GM23338 (cell line): ENCODE measurements around the gene UBE2K. TPM values are rescaled to one million over a fixed set of nuclear protein-coding genes. Genes with fewer than 3 reads are reported as not detected.

Experiments
- ATAC-seq: fragments of 200-7000 bp; cut with Tn5 transposase; 3 replicates; pipeline ENCODE4 v1.9.1; 2020
- DNase-seq: peaks from one replicate; pipeline ENCODE4 v3.0.0-alpha.2; 2015; ENCODE audit warnings: low spot score
- H2AFZ ChIP-seq: fragments of 200-600 bp; sonication (generic); 2 replicates; pipeline ENCODE4 v1.8.0; 2016; ENCODE audit warnings: antibody characterized with exemption, mild to moderate bottlenecking, moderate library complexity
- H3F3A ChIP-seq: fragments of 200-600 bp; sonication (generic); replicated peaks from 2 replicates; pipeline ENCODE4 v1.8.0; 2017; ENCODE audit warnings: antibody characterized with exemption, mixed run types, low read depth
- H3K27ac ChIP-seq: fragments of 200-600 bp; sonication (generic); 2 replicates; pipeline ENCODE4 v1.6.1; 2016; ENCODE audit warnings: low read depth
- H3K27me3 ChIP-seq: fragments of 200-600 bp; sonication (generic); 2 replicates; pipeline ENCODE4 v1.8.0; 2016; ENCODE audit warnings: mild to moderate bottlenecking, mixed run types, moderate library complexity; ENCODE audit not compliant: insufficient read depth
- H3K36me3 ChIP-seq: fragments of 200-600 bp; sonication (generic); 2 replicates; pipeline ENCODE4 v1.8.0; 2016; ENCODE audit warnings: mild to moderate bottlenecking; ENCODE audit not compliant: insufficient read depth
- H3K4me1 ChIP-seq: fragments of 200-600 bp; sonication (generic); 2 replicates; pipeline ENCODE4 v1.8.0; 2016; ENCODE audit warnings: mild to moderate bottlenecking, moderate library complexity; ENCODE audit not compliant: insufficient read depth
- H3K4me2 ChIP-seq: fragments of 200-600 bp; sonication (generic); 2 replicates; pipeline ENCODE4 v1.7.1; 2017; ENCODE audit warnings: mixed run types
- H3K4me3 ChIP-seq: fragments of 200-600 bp; sonication (generic); 2 replicates; pipeline ENCODE4 v1.6.1; 2016; ENCODE audit warnings: mixed run types
- H3K79me2 ChIP-seq: fragments of 200-600 bp; sonication (generic); replicated peaks from 2 replicates; pipeline ENCODE4 v1.8.0; 2017; ENCODE audit warnings: mild to moderate bottlenecking; ENCODE audit not compliant: insufficient read depth
- H3K9me2 ChIP-seq: fragments of 200-600 bp; sonication (generic); 2 replicates; pipeline ENCODE4 v1.8.0; 2017; ENCODE audit not compliant: insufficient read depth
- H4K20me1 ChIP-seq: fragments of 200-600 bp; sonication (generic); replicated peaks from 2 replicates; pipeline ENCODE4 v1.8.0; 2017; ENCODE audit warnings: mild to moderate bottlenecking; ENCODE audit not compliant: insufficient read depth
- H3K27ac Mint-ChIP-seq: 2 replicates; pipeline ENCODE4 v1.8.0; 2020; ENCODE audit warnings: inconsistent platforms, mild to moderate bottlenecking, moderate library complexity, mixed read lengths
- H3K27me3 Mint-ChIP-seq: 3 replicates; pipeline ENCODE4 v1.8.0; 2022; ENCODE audit warnings: low read depth, mild to moderate bottlenecking, moderate library complexity, mixed read lengths, inconsistent platforms; ENCODE audit not compliant: insufficient read depth, poor library complexity
- H3K36me3 Mint-ChIP-seq: 3 replicates; pipeline ENCODE4 v1.8.0; 2021; ENCODE audit warnings: low read depth, mild to moderate bottlenecking, inconsistent platforms, moderate library complexity, mixed read lengths
- H3K4me1 Mint-ChIP-seq: 3 replicates; pipeline ENCODE4 v1.8.0; 2020; ENCODE audit warnings: mild to moderate bottlenecking, inconsistent platforms, mixed read lengths
- H3K4me3 Mint-ChIP-seq: 3 replicates; pipeline ENCODE4 v1.8.0; 2021; ENCODE audit warnings: moderate library complexity, mild to moderate bottlenecking, inconsistent platforms, mixed read lengths
- H3K9me3 Mint-ChIP-seq: 3 replicates; pipeline ENCODE4 v1.8.0; 2020; ENCODE audit warnings: moderate library complexity, mild to moderate bottlenecking, inconsistent platforms, mixed read lengths
- CREB1 ChIP-seq: fragments of 250-450 bp; sonication (Bioruptor Pico); IDR thresholded peaks from 2 replicates; pipeline ENCODE4 v1.5.0; 2020; ENCODE audit warnings: low read depth, mild to moderate bottlenecking, moderate library complexity
- EZH2 ChIP-seq: fragments of 200-600 bp; sonication (generic); IDR thresholded peaks from one replicate; pipeline ENCODE4 v1.8.0; 2017; ENCODE audit warnings: antibody characterized with exemption, mild to moderate bottlenecking, low read depth; ENCODE audit not compliant: unreplicated experiment
- JUNB ChIP-seq: IDR thresholded peaks from one replicate; pipeline ENCODE4 v1.6.1; 2016; ENCODE audit warnings: antibody characterized with exemption; ENCODE audit not compliant: unreplicated experiment
- NANOG ChIP-seq: IDR thresholded peaks from 2 replicates; pipeline ENCODE4 v1.6.1; 2016; ENCODE audit warnings: antibody characterized with exemption, borderline replicate concordance
- POLR2AphosphoS5 ChIP-seq: IDR thresholded peaks from 2 replicates; pipeline ENCODE4 v1.6.1; 2016; ENCODE audit warnings: antibody characterized with exemption, low read depth
- STAT1 ChIP-seq: IDR thresholded peaks from one replicate; pipeline ENCODE4 v1.6.1; 2016; ENCODE audit warnings: antibody characterized with exemption; ENCODE audit not compliant: unreplicated experiment
- ZNF114 ChIP-seq: fragments of 250-450 bp; sonication (Bioruptor Pico); IDR thresholded peaks from 2 replicates; pipeline ENCODE4 v1.5.0; 2020; ENCODE audit warnings: mild to moderate bottlenecking, moderate library complexity
- ZNF331 ChIP-seq: fragments of 250-450 bp; sonication (Bioruptor Pico); IDR thresholded peaks from 2 replicates; pipeline ENCODE4 v1.5.0; 2020; ENCODE audit warnings: low read depth, mild to moderate bottlenecking, moderate library complexity
- polyA plus RNA-seq: library from polyadenylated mRNA; unstranded; fragments of >200 nt; fragmentation: Nextera tagmentation; extraction: Ambion mirVana; gene quantifications from 2 replicates; pipeline ENCODE4 v1.2.1, GENCODE V29; 2016
- total RNA-seq: library from RNA; depleted of rRNA; stranded (reverse); fragments of >200 nt; shearing (Covaris generic); gene quantifications from 2 replicates; pipeline ENCODE4 v1.2.3, GENCODE V29; 2014
- TF ChIP-seq, protein P1 (sequence below): fragments of 250-450 bp; sonication (Bioruptor Pico); IDR thresholded peaks from 2 replicates; pipeline ENCODE4 v1.5.0; 2020; ENCODE audit warnings: mild to moderate bottlenecking, moderate library complexity

UBE2K gene
- total and polyA plus RNA-seq, 2 experiments from 2014 or later: 97.7 to 207 TPM

DNA sequence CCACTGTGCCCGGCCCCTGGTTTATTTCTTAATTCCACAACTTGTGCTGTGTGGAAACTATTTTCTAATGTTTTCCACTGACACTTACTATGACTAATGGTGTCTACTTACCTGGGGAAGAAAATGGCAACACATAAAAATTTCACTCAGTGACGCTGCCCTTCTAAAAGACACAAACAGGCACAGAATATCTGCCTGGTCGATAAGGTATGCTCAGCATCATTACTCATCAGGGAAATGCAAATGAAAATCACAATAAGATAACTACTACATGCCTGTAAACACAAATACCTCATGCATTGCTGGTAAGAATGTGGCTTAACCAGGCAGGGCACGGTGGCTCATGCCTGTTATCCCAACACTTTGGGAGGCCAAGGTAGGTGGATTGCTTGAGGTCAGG lies 61.6 kb downstream of the UBE2K start:
- Mint-ChIP-seq H3K27ac (no peak overlapping the region), H3K36me3 (peaks cover 68% of the 10 kb centered on the region), H3K4me3 (no peak overlapping the region), H3K9me3 (no peaks in the 10 kb centered on the region), H3K4me1 (no peaks in the 10 kb centered on the region), H3K27me3 (no peaks in the 10 kb centered on the region)
- H3K27me3 ChIP-seq: no peaks in the 10 kb centered on the region
- peaks cover 28% of the 10 kb centered on the region for H3K36me3 ChIP-seq
- H2AFZ ChIP-seq: no peak overlapping the region
- H3K4me1 ChIP-seq: no peaks in the 10 kb centered on the region
- H4K20me1 ChIP-seq: peaks cover 10% of the 10 kb centered on the region
- no peak overlapping the region for H3K4me2 ChIP-seq
- H3K4me3 ChIP-seq: no peak overlapping the region
- no peaks in the 10 kb centered on the region for H3K9me2 ChIP-seq
- no peak overlapping the region for H3K27ac ChIP-seq
- peaks cover 28% of the 10 kb centered on the region for H3K79me2 ChIP-seq
- peaks cover 11% of the 10 kb centered on the region; the same call in 1 of the 2 replicates for H3F3A ChIP-seq
- ATAC-seq: no peak
- no peak for TF ChIP-seq JUNB
- TF ChIP-seq ZNF331 (CRISPR knock-in tag): no peak
- TF ChIP-seq EZH2: no peak
- TF ChIP-seq STAT1: no peak
- TF ChIP-seq POLR2AphosphoS5: no peak
- no peak for TF ChIP-seq CREB1 (CRISPR knock-in tag)
- no peak for TF ChIP-seq ZNF114 (CRISPR knock-in tag)
- TF ChIP-seq, protein P1, sequence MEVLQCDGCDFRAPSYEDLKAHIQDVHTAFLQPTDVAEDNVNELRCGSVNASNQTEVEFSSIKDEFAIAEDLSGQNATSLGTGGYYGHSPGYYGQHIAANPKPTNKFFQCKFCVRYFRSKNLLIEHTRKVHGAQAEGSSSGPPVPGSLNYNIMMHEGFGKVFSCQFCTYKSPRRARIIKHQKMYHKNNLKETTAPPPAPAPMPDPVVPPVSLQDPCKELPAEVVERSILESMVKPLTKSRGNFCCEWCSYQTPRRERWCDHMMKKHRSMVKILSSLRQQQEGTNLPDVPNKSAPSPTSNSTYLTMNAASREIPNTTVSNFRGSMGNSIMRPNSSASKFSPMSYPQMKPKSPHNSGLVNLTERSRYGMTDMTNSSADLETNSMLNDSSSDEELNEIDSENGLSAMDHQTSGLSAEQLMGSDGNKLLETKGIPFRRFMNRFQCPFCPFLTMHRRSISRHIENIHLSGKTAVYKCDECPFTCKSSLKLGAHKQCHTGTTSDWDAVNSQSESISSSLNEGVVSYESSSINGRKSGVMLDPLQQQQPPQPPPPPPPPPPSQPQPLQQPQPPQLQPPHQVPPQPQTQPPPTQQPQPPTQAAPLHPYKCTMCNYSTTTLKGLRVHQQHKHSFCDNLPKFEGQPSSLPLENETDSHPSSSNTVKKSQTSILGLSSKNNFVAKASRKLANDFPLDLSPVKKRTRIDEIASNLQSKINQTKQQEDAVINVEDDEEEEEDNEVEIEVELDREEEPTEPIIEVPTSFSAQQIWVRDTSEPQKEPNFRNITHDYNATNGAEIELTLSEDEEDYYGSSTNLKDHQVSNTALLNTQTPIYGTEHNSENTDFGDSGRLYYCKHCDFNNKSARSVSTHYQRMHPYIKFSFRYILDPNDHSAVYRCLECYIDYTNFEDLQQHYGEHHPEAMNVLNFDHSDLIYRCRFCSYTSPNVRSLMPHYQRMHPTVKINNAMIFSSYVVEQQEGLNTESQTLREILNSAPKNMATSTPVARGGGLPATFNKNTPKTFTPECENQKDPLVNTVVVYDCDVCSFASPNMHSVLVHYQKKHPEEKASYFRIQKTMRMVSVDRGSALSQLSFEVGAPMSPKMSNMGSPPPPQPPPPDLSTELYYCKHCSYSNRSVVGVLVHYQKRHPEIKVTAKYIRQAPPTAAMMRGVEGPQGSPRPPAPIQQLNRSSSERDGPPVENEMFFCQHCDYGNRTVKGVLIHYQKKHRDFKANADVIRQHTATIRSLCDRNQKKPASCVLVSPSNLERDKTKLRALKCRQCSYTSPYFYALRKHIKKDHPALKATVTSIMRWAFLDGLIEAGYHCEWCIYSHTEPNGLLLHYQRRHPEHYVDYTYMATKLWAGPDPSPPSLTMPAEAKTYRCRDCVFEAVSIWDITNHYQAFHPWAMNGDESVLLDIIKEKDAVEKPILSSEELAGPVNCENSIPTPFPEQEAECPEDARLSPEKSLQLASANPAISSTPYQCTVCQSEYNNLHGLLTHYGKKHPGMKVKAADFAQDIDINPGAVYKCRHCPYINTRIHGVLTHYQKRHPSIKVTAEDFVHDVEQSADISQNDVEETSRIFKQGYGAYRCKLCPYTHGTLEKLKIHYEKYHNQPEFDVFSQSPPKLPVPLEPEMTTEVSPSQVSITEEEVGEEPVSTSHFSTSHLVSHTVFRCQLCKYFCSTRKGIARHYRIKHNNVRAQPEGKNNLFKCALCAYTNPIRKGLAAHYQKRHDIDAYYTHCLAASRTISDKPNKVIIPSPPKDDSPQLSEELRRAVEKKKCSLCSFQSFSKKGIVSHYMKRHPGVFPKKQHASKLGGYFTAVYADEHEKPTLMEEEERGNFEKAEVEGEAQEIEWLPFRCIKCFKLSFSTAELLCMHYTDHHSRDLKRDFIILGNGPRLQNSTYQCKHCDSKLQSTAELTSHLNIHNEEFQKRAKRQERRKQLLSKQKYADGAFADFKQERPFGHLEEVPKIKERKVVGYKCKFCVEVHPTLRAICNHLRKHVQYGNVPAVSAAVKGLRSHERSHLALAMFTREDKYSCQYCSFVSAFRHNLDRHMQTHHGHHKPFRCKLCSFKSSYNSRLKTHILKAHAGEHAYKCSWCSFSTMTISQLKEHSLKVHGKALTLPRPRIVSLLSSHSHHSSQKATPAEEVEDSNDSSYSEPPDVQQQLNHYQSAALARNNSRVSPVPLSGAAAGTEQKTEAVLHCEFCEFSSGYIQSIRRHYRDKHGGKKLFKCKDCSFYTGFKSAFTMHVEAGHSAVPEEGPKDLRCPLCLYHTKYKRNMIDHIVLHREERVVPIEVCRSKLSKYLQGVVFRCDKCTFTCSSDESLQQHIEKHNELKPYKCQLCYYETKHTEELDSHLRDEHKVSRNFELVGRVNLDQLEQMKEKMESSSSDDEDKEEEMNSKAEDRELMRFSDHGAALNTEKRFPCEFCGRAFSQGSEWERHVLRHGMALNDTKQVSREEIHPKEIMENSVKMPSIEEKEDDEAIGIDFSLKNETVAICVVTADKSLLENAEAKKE (CRISPR knock-in tag): no peak
- TF ChIP-seq NANOG: no peak
- DNase-seq: no peak
